Esophagus muscularis mucosa (tissue), 3 donors: ENCODE results near the gene ARID3C.

Experiments
- CTCF ChIP-seq, 3 experiments: fragments of 200-600 bp in 2 of 3; fragments of 450-650 bp in 1 of 3; sonication (generic) in 2 of 3; IDR thresholded peaks; one replicate each; pipeline ENCODE4 v1.5.1; 2017 to 2019; ENCODE audit warnings: antibody characterized with exemption in 3 of 3, mild to moderate bottlenecking in 2 of 3, moderate library complexity in 1 of 3
- POLR2AphosphoS5 ChIP-seq, 2 donors: sonication (generic); formaldehyde crosslinking; IDR thresholded peaks; one replicate each; pipeline ENCODE4 v1.6.1; 2017; ENCODE audit warnings: antibody characterized with exemption in 2 of 2

- TF ChIP-seq CTCF (IDR thresholded peaks at IDR 0.05) (no peak), POLR2AphosphoS5 (IDR thresholded peaks at IDR 0.05) (no peak)
Observed at GRCh38 chr9:34585946-34586669, 42.8 kb downstream of the ARID3C start.
